GM18867 (cell line): ENCODE measurements around the gene PRTG.
"Not testable (repeated sequence)": the region's sequence is repeated elsewhere in the genome, so short reads cannot be mapped to it uniquely, and the experiment has no call there.

Source experiments
- ATAC-seq: cut with Tn5 transposase; IDR thresholded peaks from one replicate; pipeline ENCODE4 v1.9.1; 2021; ENCODE audit warnings: mild to moderate bottlenecking, moderate library complexity; ENCODE audit not compliant: unreplicated experiment

The PRTG gene

GRCh38 chr15:55743729-55744655 lies 1.0 kb upstream of the PRTG start:
- ATAC-seq, result no peak

- no peak for ATAC-seq
Measured at GRCh38 chr15:55742498-55742926, 440 bp downstream of the PRTG start.

GRCh38 chr15:55741833-55742497 lies 987 bp downstream of the PRTG start:
- ATAC-seq, result no peak

- no peak for ATAC-seq
Measured at GRCh38 chr15:55740981-55741832, 1.7 kb downstream of the PRTG start.

GRCh38 chr15:55740359-55740878 lies 2.5 kb downstream of the PRTG start:
- ATAC-seq, result no peak

- ATAC-seq, result no peak
Measured at GRCh38 chr15:55739641-55740040, 3.3 kb downstream of the PRTG start.

- ATAC-seq, result no peak
Measured at GRCh38 chr15:55738715-55739114, 4.2 kb downstream of the PRTG start.

- ATAC-seq, result no peak
Measured at GRCh38 chr15:55737373-55737772, 5.6 kb downstream of the PRTG start.

- ATAC-seq, result no peak
Measured at GRCh38 chr15:55736756-55737155, 6.2 kb downstream of the PRTG start.

GRCh38 chr15:55734641-55735040 lies 8.3 kb downstream of the PRTG start:
- no peak for ATAC-seq

GRCh38 chr15:55733461-55733860 lies 9.5 kb downstream of the PRTG start:
- ATAC-seq, result not testable (repeated sequence)

- ATAC-seq, result no peak
Measured at GRCh38 chr15:55721554-55722185, 21.3 kb downstream of the PRTG start.

GRCh38 chr15:55715355-55716076 lies 27.4 kb downstream of the PRTG start:
- no peak for ATAC-seq

- no peak for ATAC-seq
Measured at GRCh38 chr15:55714064-55714463, 28.9 kb downstream of the PRTG start.

- ATAC-seq, result no peak
Measured at GRCh38 chr15:55712363-55712762, 30.6 kb downstream of the PRTG start.

- ATAC-seq, result no peak
Measured at GRCh38 chr15:55710286-55710685, 32.7 kb downstream of the PRTG start.

- no peak for ATAC-seq
Measured at GRCh38 chr15:55709458-55709857, 33.5 kb downstream of the PRTG start.

- ATAC-seq, result no peak
Measured at GRCh38 chr15:55708720-55709119, 34.2 kb downstream of the PRTG start.

- ATAC-seq, result no peak
Measured at GRCh38 chr15:55707951-55708350, 35.0 kb downstream of the PRTG start.

GRCh38 chr15:55707518-55707917 lies 35.4 kb downstream of the PRTG start:
- ATAC-seq, result no peak
